SW 1271 (cell line): ENCODE results near the gene PIK3C2B.
"Not testable (repeated sequence)": the region's sequence is repeated elsewhere in the genome, so short reads cannot be mapped to it uniquely, and the experiment has no call there.

Experiments
- DNase-seq, 2 experiments: peaks; one replicate each; lab custom pipeline; 2025; lab: John Stamatoyannopoulos, UW

PIK3C2B gene, protein sequence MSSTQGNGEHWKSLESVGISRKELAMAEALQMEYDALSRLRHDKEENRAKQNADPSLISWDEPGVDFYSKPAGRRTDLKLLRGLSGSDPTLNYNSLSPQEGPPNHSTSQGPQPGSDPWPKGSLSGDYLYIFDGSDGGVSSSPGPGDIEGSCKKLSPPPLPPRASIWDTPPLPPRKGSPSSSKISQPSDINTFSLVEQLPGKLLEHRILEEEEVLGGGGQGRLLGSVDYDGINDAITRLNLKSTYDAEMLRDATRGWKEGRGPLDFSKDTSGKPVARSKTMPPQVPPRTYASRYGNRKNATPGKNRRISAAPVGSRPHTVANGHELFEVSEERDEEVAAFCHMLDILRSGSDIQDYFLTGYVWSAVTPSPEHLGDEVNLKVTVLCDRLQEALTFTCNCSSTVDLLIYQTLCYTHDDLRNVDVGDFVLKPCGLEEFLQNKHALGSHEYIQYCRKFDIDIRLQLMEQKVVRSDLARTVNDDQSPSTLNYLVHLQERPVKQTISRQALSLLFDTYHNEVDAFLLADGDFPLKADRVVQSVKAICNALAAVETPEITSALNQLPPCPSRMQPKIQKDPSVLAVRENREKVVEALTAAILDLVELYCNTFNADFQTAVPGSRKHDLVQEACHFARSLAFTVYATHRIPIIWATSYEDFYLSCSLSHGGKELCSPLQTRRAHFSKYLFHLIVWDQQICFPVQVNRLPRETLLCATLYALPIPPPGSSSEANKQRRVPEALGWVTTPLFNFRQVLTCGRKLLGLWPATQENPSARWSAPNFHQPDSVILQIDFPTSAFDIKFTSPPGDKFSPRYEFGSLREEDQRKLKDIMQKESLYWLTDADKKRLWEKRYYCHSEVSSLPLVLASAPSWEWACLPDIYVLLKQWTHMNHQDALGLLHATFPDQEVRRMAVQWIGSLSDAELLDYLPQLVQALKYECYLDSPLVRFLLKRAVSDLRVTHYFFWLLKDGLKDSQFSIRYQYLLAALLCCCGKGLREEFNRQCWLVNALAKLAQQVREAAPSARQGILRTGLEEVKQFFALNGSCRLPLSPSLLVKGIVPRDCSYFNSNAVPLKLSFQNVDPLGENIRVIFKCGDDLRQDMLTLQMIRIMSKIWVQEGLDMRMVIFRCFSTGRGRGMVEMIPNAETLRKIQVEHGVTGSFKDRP (N-terminal part only)

DNA sequence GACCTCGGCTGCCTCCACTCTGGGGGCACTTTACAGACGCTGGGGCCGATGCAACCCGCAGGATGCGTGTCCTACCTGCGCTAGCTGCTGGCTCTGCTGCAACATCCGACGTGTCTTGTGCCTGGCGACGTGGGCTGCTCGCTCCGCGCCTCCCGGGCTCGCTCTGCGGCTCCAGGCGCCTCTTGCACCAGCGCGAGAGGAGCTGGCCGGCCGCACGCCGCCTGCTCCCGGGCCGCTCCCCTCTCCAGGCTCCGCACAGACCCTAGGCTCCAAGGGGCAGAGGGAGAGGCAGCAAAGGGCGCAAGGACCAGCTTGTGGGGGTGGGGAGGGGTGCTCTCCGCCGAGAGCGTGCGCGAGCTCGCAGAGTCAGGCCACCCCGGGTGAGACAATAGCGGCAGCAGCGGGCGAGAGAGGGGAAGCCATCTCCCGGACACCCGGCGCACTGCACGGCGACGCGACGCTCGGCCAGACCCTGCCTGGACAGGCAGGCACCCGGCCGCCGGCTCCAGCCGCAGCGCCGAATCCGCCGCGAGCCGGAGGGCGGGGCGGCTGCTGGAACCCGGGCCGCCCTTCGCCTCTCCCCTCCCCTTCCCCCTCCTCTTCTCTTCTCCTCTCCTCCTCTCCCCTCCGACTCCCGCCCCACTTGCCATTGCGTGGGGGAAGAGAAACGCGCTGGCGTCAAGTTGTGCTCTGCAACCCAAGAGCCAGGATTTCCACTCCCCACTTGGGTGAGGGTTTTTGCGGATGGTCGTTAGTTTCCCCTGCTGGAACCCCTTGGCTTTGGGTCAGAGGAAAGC is at the start of gene PIK3C2B:
Gene PIK3C2B, minus strand, starts transcription at position 525 of the 797 bp plus-strand sequence. CDS start 25,003 bp downstream, outside the sequence.
- DNase-seq = peak; percentile 15 to 57

DNA sequence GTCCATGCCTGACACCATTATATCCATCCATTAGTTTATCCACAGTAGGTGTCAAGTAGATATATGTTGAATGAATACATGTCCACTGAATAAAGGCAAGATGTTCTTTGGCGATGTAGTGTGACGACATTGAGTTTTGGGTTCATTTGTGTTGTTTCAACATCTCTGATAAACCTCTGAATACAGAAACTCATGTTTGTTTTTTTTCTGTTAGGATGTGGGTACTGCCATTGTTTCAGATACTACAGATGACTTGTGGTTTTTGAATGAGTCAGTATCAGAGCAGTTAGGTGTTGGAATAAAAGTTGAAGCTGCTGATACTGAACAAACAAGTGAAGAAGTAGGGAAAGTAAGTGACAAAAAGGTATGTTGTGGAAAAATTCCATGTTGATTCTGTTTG is 49.7 kb upstream of the PIK3C2B start:
- no peak for DNase-seq

DNA sequence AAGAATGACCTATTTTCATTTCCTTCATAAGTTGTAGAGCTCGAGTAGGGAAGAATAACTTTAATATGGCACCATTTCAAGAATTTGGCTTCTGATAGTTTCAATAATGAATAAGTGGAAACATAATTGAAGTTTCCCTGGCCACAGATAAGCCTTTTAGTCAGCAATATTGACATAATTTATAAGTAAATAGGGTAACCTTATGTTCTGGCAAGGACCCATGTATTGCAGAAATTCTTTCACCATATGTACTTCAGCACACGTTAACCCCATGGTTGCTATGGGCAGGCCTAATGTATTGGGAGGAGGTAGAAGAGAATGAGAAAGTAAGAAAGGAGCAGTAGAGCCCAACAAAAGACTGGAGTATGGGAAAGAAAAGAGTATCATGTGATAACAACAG is 47.0 kb upstream of the PIK3C2B start:
- no peak for DNase-seq

DNA sequence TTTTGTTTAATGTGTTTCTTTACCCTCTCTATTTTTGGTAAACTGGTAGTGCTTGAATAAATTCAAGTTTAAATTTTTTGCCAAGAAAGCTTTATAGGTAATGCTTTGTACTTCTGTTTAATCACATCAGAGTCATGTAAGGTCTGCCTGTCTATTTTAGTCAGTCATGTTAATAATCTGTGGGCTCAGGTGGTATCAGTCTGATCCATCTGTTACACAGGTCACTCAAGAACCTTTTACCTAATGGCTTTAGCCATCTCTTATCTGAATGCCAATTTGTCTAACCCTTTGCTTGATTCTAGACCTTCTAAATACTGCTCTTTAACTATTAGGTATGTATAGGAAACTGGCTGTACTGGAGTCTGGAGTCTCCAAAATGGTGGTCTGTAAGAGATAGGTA is 38.2 kb upstream of the PIK3C2B start:
- DNase-seq = no peak

DNA sequence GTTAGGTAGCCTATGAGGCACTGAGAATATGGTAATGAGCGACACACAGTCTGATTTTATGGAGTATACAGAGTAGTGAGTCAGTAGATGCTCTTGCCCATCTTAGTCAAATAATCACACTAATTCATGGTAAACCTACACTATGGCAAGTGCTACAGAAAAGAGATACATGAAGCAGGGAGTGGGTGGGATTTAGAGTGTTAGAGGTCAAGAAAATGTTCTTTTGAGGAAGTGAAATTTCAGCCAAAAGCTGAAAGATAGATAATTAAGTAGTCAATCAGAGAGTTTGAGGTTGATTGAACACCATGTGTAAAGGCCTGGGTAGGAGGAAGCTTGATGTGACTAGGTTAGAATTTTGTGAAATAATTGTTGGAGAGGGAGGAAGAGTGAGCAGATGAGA is 36.3 kb upstream of the PIK3C2B start:
- no peak for DNase-seq

DNA sequence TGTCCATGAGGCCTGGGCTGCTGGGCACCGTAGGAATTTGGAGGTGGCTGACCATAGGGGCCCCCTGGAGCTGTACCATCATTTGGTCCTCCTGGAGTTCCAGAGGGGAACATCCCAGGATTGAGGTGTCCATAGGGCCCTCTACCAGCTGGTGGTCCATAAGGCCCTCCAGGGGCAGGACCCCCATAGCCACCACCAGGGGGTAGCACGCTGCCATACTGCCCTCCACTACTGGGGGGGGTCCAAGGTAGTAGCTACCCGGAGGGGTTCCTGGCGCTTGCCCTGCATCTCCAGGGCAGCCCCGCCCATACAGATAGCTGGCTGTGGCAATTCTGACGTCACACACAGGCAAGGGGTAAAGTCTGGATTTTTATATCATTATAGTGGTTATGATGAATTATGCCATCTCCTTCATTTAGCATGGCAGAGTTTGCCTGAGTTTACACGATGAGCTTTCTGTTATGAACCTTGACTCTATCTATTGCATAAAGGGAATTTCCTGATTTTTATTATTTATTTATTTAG is 34.8 kb upstream of the PIK3C2B start:
- no peak for DNase-seq

DNA sequence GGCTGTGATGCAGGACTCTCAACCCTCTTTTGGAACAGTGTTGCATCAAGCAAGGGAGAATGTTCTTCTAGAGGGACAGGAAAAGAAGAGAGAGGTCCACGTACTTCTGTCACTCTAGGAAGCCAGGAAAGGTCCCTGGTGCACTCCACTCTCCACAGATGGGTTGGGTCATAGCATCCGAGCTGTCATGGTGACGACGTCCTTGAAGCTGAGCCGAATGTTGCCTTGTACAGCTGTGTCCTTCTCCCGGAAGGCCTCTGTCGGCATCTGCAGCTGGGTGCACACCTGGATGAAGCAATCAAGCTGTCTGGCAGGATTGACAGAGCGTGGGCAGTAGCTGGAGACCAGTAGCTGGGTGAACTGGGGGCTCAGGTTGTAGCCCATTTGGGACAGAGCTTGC is 34.1 kb upstream of the PIK3C2B start:
- DNase-seq = no peak

DNA sequence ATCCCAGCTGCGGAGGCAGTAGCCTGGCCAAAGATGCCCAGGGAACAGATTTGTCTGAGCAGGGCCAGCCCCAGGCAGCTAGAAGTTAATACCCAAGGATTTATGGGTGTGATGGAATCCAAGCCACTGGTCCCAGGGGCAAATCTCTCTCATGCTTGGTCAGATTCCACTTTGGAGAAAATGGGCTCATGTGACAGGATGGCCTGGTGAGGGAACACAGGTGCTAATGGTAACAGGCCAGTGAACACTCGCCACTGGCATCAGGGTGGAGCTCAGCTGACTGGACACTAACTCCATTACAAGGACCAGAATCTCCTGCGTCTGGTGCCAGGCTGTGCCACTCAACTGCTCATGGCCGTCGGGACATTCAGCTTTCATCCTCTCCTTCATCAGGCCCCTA is 33.6 kb upstream of the PIK3C2B start:
- DNase-seq = no peak

DNA sequence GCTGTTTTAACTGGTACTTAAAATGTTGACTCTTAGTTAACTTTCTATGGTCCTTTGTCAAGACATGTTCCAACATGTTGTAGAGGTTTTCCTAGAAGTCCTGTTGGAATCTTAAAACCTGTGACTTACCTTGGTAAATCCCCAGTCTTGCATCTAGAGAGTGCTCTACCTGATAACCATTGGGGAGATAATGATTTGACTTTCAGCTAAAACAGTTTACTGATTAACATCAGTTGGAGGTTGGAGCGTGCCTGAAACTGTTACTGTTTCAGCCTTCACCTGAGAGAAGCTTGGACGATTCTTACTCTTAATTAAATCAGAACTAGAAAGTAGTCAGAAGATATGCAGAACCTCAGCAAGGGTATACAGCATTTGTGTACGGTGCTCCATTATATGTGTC is 30.4 kb upstream of the PIK3C2B start:
- no peak for DNase-seq

DNA sequence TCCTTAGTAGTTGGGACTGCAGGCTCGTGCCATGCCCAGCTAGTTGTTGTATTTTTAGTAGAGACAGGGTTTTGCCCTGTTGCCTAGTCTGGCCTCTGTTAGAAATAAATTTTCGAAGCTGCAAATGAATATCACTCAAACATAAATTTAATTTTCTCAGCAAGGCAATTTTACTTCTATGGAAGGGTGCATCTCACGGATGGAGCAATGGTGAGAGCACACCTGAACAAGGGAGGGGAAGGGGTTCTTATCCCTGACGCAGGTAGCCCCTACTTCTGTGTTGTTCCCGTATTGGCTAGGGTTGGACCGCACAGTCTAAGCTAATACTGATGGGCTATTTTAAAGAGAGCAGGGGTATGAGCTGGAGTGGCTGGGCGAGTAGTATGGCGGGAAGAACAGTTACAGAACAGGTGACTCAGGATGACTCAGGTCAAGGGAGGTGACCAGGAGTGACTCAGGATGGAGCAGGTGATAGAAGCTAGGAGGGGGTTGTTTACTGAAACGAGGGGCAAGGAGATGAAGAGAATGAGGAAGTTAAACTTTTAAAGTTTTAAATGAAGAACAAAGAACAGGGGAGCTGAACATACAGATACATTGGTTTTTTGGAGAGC is 29.1 kb upstream of the PIK3C2B start:
- peak in 1 of 2 experiments; percentile 2 for DNase-seq

DNA sequence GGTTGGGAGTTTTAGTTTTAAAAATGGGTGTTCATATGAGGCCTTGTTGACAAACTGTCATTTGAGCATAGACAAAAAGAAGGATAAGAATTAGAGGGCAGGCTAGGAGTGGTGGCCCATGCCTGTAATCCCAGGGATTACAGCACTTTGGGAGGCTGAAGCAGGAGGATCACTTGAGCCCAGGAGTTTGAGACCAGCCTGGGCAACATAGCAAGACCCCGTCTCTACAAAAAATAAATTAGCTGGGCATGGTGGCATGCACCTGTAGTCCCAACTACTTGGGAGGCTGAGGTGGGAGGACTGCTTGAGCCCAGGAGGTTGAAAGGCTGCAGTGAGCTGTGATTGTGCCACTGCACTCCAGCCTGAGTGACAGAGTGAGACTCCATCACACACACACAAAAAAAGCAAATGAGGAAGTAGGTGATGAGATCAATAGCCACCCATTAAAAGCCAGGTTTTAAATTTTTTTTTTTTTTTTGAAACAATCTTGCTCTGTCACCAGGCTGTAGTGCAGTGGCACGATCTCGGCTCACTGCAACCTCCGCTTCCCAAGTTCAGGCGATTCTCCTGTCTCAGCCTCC is 27.4 kb upstream of the PIK3C2B start:
- DNase-seq = not testable (repeated sequence)

DNA sequence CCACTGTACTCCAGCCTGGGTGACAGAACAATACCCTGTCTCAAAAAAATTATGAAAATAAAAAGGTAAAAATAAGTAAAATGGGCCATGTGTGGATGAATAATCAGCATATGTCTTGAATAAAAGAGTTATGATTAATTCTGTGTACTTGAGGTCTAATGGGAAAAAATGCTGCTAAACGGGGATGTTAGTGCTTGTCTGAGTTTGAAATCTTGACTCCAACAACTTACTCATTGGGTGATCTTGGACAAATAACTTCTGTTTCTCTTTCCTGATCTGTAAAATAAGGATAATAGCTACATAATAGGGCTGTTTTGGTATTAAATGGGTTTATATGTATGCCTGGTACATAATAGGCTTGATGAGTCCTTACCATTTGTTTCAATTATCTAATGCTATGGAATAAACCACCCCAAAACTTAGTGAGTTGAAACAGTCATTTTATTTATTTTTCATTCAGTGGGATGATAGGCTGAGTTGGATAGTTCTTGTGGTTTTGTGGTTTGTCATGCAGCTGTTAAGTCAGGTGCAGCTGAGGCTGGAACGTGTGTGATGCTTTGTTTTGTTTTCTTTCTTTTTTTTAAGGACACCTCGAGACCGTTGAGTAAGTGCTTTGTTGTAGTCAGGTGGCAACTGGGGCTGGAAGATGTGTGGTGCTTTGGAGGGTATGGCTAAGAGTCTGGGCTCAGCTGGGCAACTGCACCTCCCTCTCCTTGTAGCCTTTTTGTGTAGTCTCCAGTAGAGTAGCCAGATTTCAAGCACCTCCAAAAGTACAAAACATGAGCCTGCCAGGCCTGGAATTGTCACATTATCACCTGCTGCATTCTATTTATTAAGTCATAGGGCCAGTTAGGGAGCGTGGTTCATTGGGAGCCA is 26.5 kb upstream of the PIK3C2B start:
- peak in 1 of 2 experiments; percentile 27 for DNase-seq

DNA sequence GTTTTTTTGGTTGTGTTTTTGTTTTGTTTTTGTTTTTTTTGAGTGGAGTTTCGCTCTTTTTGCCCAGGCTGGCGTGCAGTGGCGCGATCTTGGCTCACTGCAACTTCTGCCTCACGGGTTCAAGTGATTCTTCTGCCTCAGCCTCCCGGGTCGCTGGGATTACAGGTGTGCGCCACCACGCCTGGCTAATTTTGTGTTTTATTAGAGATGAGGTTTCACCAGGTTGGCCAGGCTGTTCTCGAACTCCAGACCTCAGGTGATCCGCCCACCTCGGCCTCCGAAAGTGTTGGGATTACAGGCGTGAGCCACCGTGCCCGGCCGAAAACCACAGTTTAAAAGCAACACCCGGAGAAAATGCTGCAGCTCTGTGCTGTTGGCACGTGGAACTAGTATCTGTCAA is 22.8 kb upstream of the PIK3C2B start:
- not testable (repeated sequence) for DNase-seq

DNA sequence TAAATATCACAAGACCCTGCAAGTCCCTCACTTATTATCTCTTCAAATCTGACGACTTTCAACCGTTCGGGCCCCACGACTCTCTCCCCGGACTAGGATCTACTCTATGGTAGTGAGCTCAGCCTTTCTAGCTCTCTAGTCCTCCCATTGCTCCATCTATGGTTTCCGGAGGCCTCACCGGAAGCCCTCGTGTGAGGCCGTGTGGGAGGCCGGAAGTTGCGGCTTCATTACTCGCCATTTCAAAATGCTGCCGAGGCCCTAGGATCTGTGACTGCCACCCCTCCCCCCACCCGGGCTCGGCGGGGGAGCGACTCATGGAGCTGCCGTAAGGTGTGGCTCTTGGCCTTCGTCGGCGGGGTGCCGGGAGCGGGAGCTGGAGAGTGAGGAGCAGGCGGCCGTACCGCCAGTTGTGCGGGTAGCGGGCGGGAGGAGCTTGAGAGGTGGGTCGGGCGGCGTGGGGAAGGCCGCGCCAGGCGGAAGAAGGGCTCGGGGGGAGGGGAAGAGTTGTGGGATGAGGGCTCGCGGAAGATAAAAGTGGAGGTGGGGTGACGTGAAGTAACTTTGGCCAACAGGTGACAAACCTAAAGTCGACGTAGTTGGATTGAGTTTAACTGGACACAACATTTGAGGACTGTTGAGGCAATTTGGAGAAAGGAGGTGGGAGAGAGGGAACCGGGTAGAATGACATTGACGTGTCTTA is 21.7 kb upstream of the PIK3C2B start, which contains the start of gene MDM4:
Gene MDM4, plus strand, starts transcription at position 227 of the 700 bp plus-strand sequence. CDS start 9,113 bp downstream, outside the sequence.
- peak; percentile 90 for DNase-seq

DNA sequence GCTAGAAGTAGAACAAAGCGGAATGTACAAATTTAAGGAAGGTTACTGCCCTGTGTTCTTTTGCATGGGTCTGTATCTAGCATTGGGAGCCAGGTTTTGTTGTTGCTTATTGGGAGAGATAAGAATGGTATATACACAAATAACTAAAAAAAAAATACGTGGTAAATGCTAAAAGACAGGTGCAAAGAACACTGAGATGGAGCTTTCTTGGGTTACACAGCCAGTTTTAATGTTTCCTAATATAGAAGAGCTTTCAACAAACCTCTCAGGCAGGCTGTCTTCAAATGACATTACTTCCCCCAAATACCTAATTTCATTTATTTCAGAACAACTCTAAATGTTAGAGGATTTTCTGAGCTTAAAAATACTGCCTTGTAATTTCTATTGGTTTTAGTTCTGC is 20.2 kb upstream of the PIK3C2B start:
- DNase-seq = no peak

DNA sequence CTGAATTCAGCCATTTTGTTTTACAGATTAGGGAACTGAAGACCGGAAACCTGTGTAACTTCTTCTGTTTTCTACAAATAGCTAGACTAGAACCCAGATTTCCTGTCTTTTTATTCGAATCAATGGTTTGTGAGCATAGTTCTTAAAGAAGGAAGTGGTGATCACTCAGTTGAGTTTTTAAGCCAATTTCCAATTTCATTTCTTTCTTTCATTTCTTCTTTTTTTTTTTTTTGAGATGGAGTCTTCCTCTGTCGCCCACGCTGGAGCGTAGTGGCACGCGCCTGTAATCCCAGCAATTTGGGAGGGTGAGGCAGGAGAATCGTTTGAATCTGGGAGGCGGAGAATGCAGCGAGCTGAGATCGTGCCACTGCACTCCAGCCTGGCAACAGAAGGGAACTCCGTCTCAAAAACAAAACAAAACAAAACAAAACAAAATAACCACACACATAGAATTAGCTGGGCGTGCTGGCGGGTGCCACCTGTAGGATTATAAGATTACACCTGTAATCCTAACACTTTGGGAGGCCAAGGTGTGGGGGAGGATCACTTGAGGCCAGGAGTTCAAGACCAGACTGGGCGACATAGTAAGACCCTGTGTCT is 18.6 kb upstream of the PIK3C2B start:
- no peak for DNase-seq

DNA sequence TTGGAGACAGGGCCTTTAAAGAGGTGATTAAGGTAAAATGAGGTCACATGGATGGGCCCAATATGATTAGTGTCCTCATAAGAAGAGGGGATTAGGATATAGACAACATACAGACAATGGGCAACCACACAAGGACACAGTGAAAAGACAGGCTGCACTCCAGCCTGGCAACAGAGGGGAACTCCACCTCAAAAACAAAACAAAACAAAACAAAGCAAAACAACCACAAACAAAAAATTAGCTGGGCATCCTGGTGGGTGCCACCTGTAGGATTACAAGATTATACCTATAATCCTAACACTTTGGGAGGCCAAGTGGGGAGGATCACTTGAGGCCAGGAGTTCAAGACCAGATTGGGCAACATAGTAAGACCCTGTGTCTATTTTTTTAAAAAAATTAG is 16.8 kb upstream of the PIK3C2B start:
- DNase-seq = no peak

DNA sequence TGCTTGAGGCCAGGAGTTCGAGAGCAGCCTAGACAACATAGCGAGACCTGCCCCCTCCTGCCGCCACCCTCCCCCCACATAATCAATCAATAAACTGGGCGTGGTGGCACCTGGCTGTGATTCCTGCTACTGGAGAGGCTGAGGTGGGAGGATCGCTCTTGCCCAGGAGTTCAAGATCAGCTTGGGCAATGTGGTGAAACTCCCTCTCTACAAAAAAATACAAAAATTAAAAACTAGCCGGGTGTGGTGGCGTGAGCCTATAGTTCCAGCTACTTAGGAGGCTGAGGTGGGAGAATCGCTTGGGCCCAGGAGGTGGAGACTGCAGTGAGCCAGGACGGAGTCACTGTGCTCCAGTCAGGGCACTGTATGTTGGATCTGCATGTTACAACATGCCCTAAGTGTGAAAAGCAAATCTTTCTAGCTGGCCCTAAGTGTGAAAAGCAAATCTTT is 14.6 kb upstream of the PIK3C2B start:
- DNase-seq = no peak
